ENCODE measurements around the gene TRABD.

GRCh38 chr22:50170453-50171318, 15.0 kb upstream of the TRABD start, which contains the start of gene PANX2:
- no peak for TF ChIP-seq CTCF (IDR thresholded peaks at IDR 0.05)
- TF ChIP-seq POLR2AphosphoS5 (IDR thresholded peaks at IDR 0.05) = no peak

Measured in breast epithelium (tissue), 3 donors.